H1 (cell line): ENCODE results near the gene MYO18A. TPM values are rescaled to one million over a fixed set of nuclear protein-coding genes. Genes with fewer than 3 reads are reported as not detected.

ENCODE experiments used
- CTCF ChIA-PET: fragments of 300-600 bp; sonication (Branson Sonifier 250); formaldehyde crosslinking; loops from one replicate; lab custom pipeline; 2021; ENCODE audit not compliant: partially characterized antibody; lab: Charles Lee
- POLR2A ChIA-PET: fragments of 300-600 bp; sonication (Branson Sonifier 250); formaldehyde crosslinking; loops from one replicate; lab custom pipeline; 2021; ENCODE audit warnings: inconsistent platforms; ENCODE audit not compliant: partially characterized antibody; lab: Charles Lee
- DNase-seq, 2 experiments: peaks; one replicate each; pipeline versions ENCODE4 v3.0.0 to v3.0.0-alpha.2; 2010 to 2022; ENCODE audit warnings: low spot score in 2 of 2, low read depth in 1 of 2, mixed read lengths in 1 of 2
- FAIRE-seq: peaks from 2 replicates; lab custom pipeline; 2011; peaks lifted over from hg19 to GRCh38; lab: Jason Lieb, UNC
- H2AFZ ChIP-seq: 2 replicates; pipeline ENCODE4 v1.8.1; 2012; ENCODE audit warnings: low read length, inconsistent platforms
- H2AK5ac ChIP-seq: 2 replicates; pipeline ENCODE4 v1.6.1; 2013; ENCODE audit warnings: low read depth, low read length
- H2BK120ac ChIP-seq: replicated peaks from 2 replicates; pipeline ENCODE3; 2013; ENCODE audit warnings: low read depth, low read length, inconsistent platforms
- H2BK12ac ChIP-seq: 2 replicates; pipeline ENCODE4 v1.6.1; 2013; ENCODE audit warnings: low read depth, low read length
- H2BK15ac ChIP-seq: 2 replicates; pipeline ENCODE4 v1.6.1; 2013; ENCODE audit warnings: low read length
- H2BK20ac ChIP-seq: 2 replicates; pipeline ENCODE4 v1.6.1; 2013; ENCODE audit warnings: low read length
- H2BK5ac ChIP-seq: 2 replicates; pipeline ENCODE4 v1.6.1; 2013; ENCODE audit warnings: low read depth, low read length
- H3K14ac ChIP-seq: 2 replicates; pipeline ENCODE4 v1.6.1; 2013; ENCODE audit warnings: inconsistent platforms; ENCODE audit not compliant: insufficient read length
- H3K18ac ChIP-seq: 2 replicates; pipeline ENCODE4 v1.6.1; 2013; ENCODE audit warnings: low read length; ENCODE audit errors: extremely low read depth
- H3K23ac ChIP-seq: 2 replicates; pipeline ENCODE4 v1.6.1; 2013; ENCODE audit warnings: inconsistent platforms; ENCODE audit not compliant: insufficient read length
- H3K23me2 ChIP-seq: 2 replicates; pipeline ENCODE4 v1.6.1; 2013; ENCODE audit warnings: low read depth, low read length
- H3K27ac ChIP-seq: 2 replicates; pipeline ENCODE4 v1.6.1; 2011; ENCODE audit warnings: low read depth, low read length, inconsistent platforms
- H3K27me3 ChIP-seq, 4 experiments: replicated peaks in 1 of 4; 1 replicate in 1 of 4; 2 replicates in 3 of 4; pipeline versions ENCODE4 v1.6.1 to v1.8.1; 2011 to 2013; ENCODE audit warnings: low read length in 3 of 4, mild to moderate bottlenecking in 3 of 4, inconsistent platforms in 2 of 4, mixed read lengths in 2 of 4, moderate library complexity in 1 of 4; ENCODE audit not compliant: control insufficient read depth in 3 of 4, insufficient read depth in 3 of 4; ENCODE audit errors: extremely low read depth in 1 of 4
- H3K36me3 ChIP-seq, 4 experiments: 2 replicates each; pipeline versions ENCODE4 v1.6.1 to v1.8.1; 2011 to 2013; ENCODE audit warnings: mild to moderate bottlenecking in 4 of 4, low read length in 3 of 4, moderate library complexity in 2 of 4, control low read depth in 1 of 4, inconsistent platforms in 1 of 4; ENCODE audit not compliant: insufficient read depth in 4 of 4, control insufficient read depth in 2 of 4
- H3K4ac ChIP-seq: replicated peaks from 2 replicates; pipeline ENCODE3; 2013; ENCODE audit warnings: low read length, low read depth, mixed read lengths, inconsistent platforms; ENCODE audit not compliant: insufficient read length
- H3K4me1 ChIP-seq, 4 experiments: replicated peaks in 1 of 4; 1 replicate in 1 of 4; 2 replicates in 3 of 4; pipeline versions ENCODE4 v1.6.1 to v1.8.1; 2011 to 2013; ENCODE audit warnings: low read length in 3 of 4, inconsistent platforms in 2 of 4, mixed read lengths in 1 of 4; ENCODE audit not compliant: insufficient read depth in 4 of 4, control insufficient read depth in 3 of 4
- H3K4me2 ChIP-seq, 2 experiments: 2 replicates each; pipeline versions ENCODE4 v1.6.1 to v1.8.1; 2011 to 2013; ENCODE audit warnings: low read depth in 2 of 2, low read length in 2 of 2, control low read depth in 1 of 2, inconsistent platforms in 1 of 2, mild to moderate bottlenecking in 1 of 2; ENCODE audit not compliant: insufficient read depth in 1 of 2
- H3K4me3 ChIP-seq, 4 experiments: fragments of 200-600, 300-600 bp in 1 of 4; sonication (generic), shearing (Covaris generic), sonication (Bioruptor Twin) in 1 of 4; 2 replicates each; pipeline versions ENCODE4 v1.5.1 to v1.8.1; 2011 to 2016; ENCODE audit warnings: low read length in 4 of 4, low read depth in 3 of 4, control low read depth in 2 of 4, inconsistent platforms in 2 of 4, mild to moderate bottlenecking in 2 of 4, mixed read lengths in 1 of 4, moderate library complexity in 1 of 4; ENCODE audit not compliant: insufficient read depth in 2 of 4; ENCODE audit errors: extremely low read depth in 1 of 4
- H3K56ac ChIP-seq: replicated peaks from 2 replicates; pipeline ENCODE3; 2013; ENCODE audit warnings: low read depth, mild to moderate bottlenecking, mixed read lengths, low read length, inconsistent platforms; ENCODE audit not compliant: insufficient read length
- H3K79me1 ChIP-seq: 2 replicates; pipeline ENCODE4 v1.6.1; 2013; ENCODE audit warnings: low read depth, low read length, control low read depth
- H3K79me2 ChIP-seq, 2 experiments: 2 replicates each; pipeline versions ENCODE4 v1.6.1 to v1.8.1; 2012 to 2013; ENCODE audit warnings: low read length in 2 of 2, mild to moderate bottlenecking in 2 of 2, inconsistent platforms in 1 of 2; ENCODE audit not compliant: insufficient read depth in 2 of 2, control insufficient read depth in 1 of 2
- H3K9ac ChIP-seq, 4 experiments: replicated peaks in 1 of 4; 1 replicate in 1 of 4; 2 replicates in 3 of 4; pipeline versions ENCODE4 v1.6.1 to v1.8.1; 2011 to 2013; ENCODE audit warnings: low read depth in 3 of 4, low read length in 3 of 4, control low read depth in 2 of 4, mild to moderate bottlenecking in 2 of 4, moderate library complexity in 2 of 4, inconsistent platforms in 1 of 4; ENCODE audit errors: extremely low read depth in 1 of 4
- H3K9me3 ChIP-seq, 2 experiments: 2 replicates each; pipeline versions ENCODE4 v1.6.1 to v1.8.1; 2012 to 2013; ENCODE audit warnings: mild to moderate bottlenecking in 2 of 2, moderate library complexity in 2 of 2, control low read depth in 1 of 2, inconsistent platforms in 1 of 2, low read depth in 1 of 2, low read length in 1 of 2, mixed read lengths in 1 of 2; ENCODE audit not compliant: insufficient read depth in 2 of 2
- H4K20me1 ChIP-seq, 2 experiments: replicated peaks in 1 of 2; 2 replicates each; pipeline versions ENCODE3 to v1.8.1; 2011 to 2013; ENCODE audit warnings: inconsistent platforms in 2 of 2, low read length in 2 of 2, mild to moderate bottlenecking in 1 of 2; ENCODE audit not compliant: insufficient read depth in 2 of 2, control insufficient read depth in 1 of 2
- H4K5ac ChIP-seq: 2 replicates; pipeline ENCODE4 v1.6.1; 2013; ENCODE audit warnings: low read length, low read depth, mixed read lengths, inconsistent platforms; ENCODE audit not compliant: insufficient read length
- H4K8ac ChIP-seq: 2 replicates; pipeline ENCODE4 v1.8.0; 2013; ENCODE audit warnings: mild to moderate bottlenecking, moderate library complexity, low read length, inconsistent platforms; ENCODE audit not compliant: insufficient read depth; ENCODE audit errors: extremely low read depth
- H4K91ac ChIP-seq: replicated peaks from 2 replicates; pipeline ENCODE3; 2013; ENCODE audit warnings: low read length, mixed read lengths, inconsistent platforms; ENCODE audit not compliant: insufficient read length
- ASH2L ChIP-seq: fragments of 200-600, 300-600 bp; sonication (generic); IDR thresholded peaks from one replicate; pipeline ENCODE4 v1.7.1; 2017; ENCODE audit warnings: low read length
- KDM1A ChIP-seq: fragments of 200-600, 300-600 bp; sonication (generic); IDR thresholded peaks from 2 replicates; pipeline ENCODE4 v1.7.1; 2016; ENCODE audit warnings: mild to moderate bottlenecking, low read length, borderline replicate concordance
- MAFK ChIP-seq: IDR thresholded peaks from 2 replicates; pipeline ENCODE4 v1.6.1; 2012; ENCODE audit warnings: low read depth, mild to moderate bottlenecking, improper control_type of control experiment, low read length
- NRF1 ChIP-seq: IDR thresholded peaks from 2 replicates; pipeline ENCODE4 v1.6.1; 2011; ENCODE audit warnings: mild to moderate bottlenecking, low read depth, low read length, improper control_type of control experiment
- TCF12 ChIP-seq: IDR thresholded peaks from 2 replicates; pipeline ENCODE4 v1.6.1; 2011; ENCODE audit warnings: low read depth, mild to moderate bottlenecking, low read length
- WGBS, 2 experiments: shearing (Covaris generic) in 1 of 2; methylation state at CpG; one replicate each; pipeline versions ENCODE4 v1.1.6 to v1.1.7; 2013 to 2015; ENCODE audit warnings: low lambda C conversion rate in 2 of 2, mixed read lengths in 2 of 2, inconsistent platforms in 1 of 2, low coverage in 1 of 2, missing lambda C conversion rate in 1 of 2; ENCODE audit not compliant: insufficient replicate concordance in 2 of 2, insufficient coverage in 1 of 2, insufficient read length in 1 of 2; ENCODE audit errors: extremely low coverage in 1 of 2, missing lambda C conversion rate in 1 of 2; 5-methylcytosine and 5-hydroxymethylcytosine counted together
- polyA plus RNA-seq, 7 experiments: library from polyadenylated mRNA; depleted of rRNA in 3 of 7; stranded (reverse) in 5 of 7; unstranded in 2 of 7; fragments of >200 nt in 5 of 7; fragments of 200-250 nt in 2 of 7; gene quantifications; 1 replicate in 5 of 7; 2 replicates in 1 of 7; 4 replicates in 1 of 7; pipeline versions ENCODE4 v1.2.1 to v1.2.3, GENCODE V29; 2011 to 2013; ENCODE audit warnings: missing spikeins in 2 of 7, mixed read lengths in 2 of 7
- total RNA-seq: library from RNA; stranded (reverse); fragmentation: NEBNext Ultra II Directional; extraction: Animal tissue kit (Norgen Biotek cat#: 25700); gene quantifications from 2 replicates; pipeline ENCODE4 v1.2.1, GENCODE V29; 2021
- TF ChIP-seq, protein P1 (sequence below): IDR thresholded peaks from 2 replicates; pipeline ENCODE4 v1.6.1; 2012; ENCODE audit warnings: inconsistent platforms

MYO18A gene
- total and polyA plus RNA-seq, 2 of the 8 experiments (the other 6 are each of a cell fraction or from before 2014, with no cell fraction given) = 7.6 to 43.8 TPM

DNA sequence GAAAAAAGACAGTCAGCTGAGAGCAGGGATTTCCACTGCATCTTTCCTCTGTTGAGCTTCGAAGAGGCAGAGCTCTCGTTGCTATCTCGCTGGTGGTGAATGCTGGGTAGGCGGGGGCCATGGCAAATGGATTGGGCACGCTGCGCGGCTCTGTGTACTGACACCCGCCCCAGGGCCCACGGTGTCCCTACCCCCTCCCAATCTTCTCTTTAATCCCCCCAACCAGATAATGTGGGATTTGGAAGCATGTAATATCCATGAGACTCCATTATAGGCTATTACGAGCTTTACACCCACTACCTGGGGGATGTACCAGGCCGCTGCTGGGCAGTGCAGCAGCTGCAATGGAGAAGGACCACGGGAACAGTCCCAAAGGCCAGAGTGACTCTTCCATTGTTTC is 129.0 kb downstream of the MYO18A start:
- no peaks in the 10 kb centered on the region for H3K79me1 ChIP-seq
- H3K4me2 ChIP-seq = no peak overlapping the region
- DNase-seq (no peak), FAIRE-seq (no peak)
- POLR2A ChIA-PET = interaction anchor here (0.6 to 1.5 kb wide), 15 partner anchors 8 to 41 kb away, joined by 3 to 7 read pairs (median 4); no protein-coding TSS in a partner anchor
- no peak overlapping the region for H2AK5ac ChIP-seq
- H4K5ac ChIP-seq = no peak overlapping the region
- 82% methylated on average over 10 of the region's 12 CpGs; no CpG with 5 or more reads in 1 of the 2 experiments for WGBS, 2 experiments
- no peak overlapping the region for H2BK120ac ChIP-seq
- H3K23ac ChIP-seq = no peak overlapping the region
- no peak overlapping the region for H4K8ac ChIP-seq
- peak overlapping the region; percentile 13 for H4K91ac ChIP-seq
- H3K9me3 ChIP-seq = no peaks in the 10 kb centered on the region
- peaks cover 0 to 17% (median 3%) of the 10 kb centered on the region in 4 experiments; a peak in 5 of 8 replicates for H3K36me3 ChIP-seq
- H4K20me1 ChIP-seq = no peaks in the 10 kb centered on the region
- TF ChIP-seq ASH2L (no peak), KDM1A (no peak), NRF1 (no peak), TCF12 (no peak), MAFK (no peak)
- TF ChIP-seq, protein P1, sequence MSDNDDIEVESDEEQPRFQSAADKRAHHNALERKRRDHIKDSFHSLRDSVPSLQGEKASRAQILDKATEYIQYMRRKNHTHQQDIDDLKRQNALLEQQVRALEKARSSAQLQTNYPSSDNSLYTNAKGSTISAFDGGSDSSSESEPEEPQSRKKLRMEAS = no peak
- H2BK20ac ChIP-seq = peak overlapping the region; percentile 34; the same call in 1 of the 2 replicates
- no peak overlapping the region for H2BK12ac ChIP-seq
- H3K4me3 ChIP-seq = no peak overlapping the region
- no peaks in the 10 kb centered on the region for H3K23me2 ChIP-seq
- H3K56ac ChIP-seq = no peak overlapping the region
- no peak overlapping the region for H3K18ac ChIP-seq
- CTCF ChIA-PET = interaction anchor here (0.6 to 1.9 kb wide), 11 partner anchors 12 to 98 kb away, joined by 3 to 7 read pairs (median 4); no protein-coding TSS in a partner anchor
- H2BK5ac ChIP-seq = 0 out of 2 replicates have a peak overlapping the region, but pooled peaks have one; percentile 48
- H3K27me3 ChIP-seq = no peaks in the 10 kb centered on the region
- no peak overlapping the region for H3K4ac ChIP-seq
- H3K79me2 ChIP-seq = no peaks in the 10 kb centered on the region
- peaks cover 2 to 8% (median 5%) of the 10 kb centered on the region in 4 experiments for H3K4me1 ChIP-seq
- H3K9ac ChIP-seq = no peak overlapping the region
- no peak overlapping the region for H2AFZ ChIP-seq
- no peak overlapping the region for H3K14ac ChIP-seq
- H3K27ac ChIP-seq = no peak overlapping the region
- no peak overlapping the region for H2BK15ac ChIP-seq
